SU-DHL-6 (cell line): ENCODE results near the gene CDC42BPA.

Experiments
- H2AFZ ChIP-seq: fragments of 200-600 bp; sonication (generic); 2 replicates; pipeline ENCODE4 v1.6.1; 2014; ENCODE audit warnings: low read depth, mild to moderate bottlenecking, moderate library complexity, mixed read lengths, antibody characterized with exemption, low read length; ENCODE audit not compliant: severe bottlenecking
- H3F3A ChIP-seq: fragments of 200-600 bp; shearing (Covaris generic); 2 replicates; pipeline ENCODE4 v1.6.0; 2016; ENCODE audit warnings: antibody characterized with exemption, mild to moderate bottlenecking; ENCODE audit not compliant: insufficient read depth
- H3K27ac ChIP-seq: fragments of 200-600 bp; sonication (generic); 2 replicates; pipeline ENCODE4 v1.5.1; 2016; ENCODE audit warnings: low read depth, mild to moderate bottlenecking, low read length, moderate library complexity, mixed read lengths
- H3K27me3 ChIP-seq: fragments of 200-600 bp; sonication (generic), shearing (Covaris generic); 2 replicates; pipeline ENCODE4 v1.6.0; 2014; ENCODE audit warnings: mild to moderate bottlenecking, low read length
- H3K36me3 ChIP-seq: fragments of 200-600 bp; sonication (generic); 2 replicates; pipeline ENCODE4 v1.6.1; 2014; ENCODE audit warnings: mild to moderate bottlenecking, low read length, mixed read lengths
- H3K4me2 ChIP-seq: fragments of 300-600, 200-600 bp; shearing (Covaris generic), sonication (generic); 2 replicates; pipeline ENCODE4 v1.6.0; 2014; ENCODE audit warnings: low read length, low read depth, mild to moderate bottlenecking; ENCODE audit not compliant: poor library complexity, severe bottlenecking
- H3K4me3 ChIP-seq: fragments of 200-600 bp; sonication (generic); 2 replicates; pipeline ENCODE4 v1.5.1; 2014; ENCODE audit warnings: antibody characterized with exemption, low read length, mild to moderate bottlenecking, mixed read lengths; ENCODE audit not compliant: insufficient read depth, poor library complexity, severe bottlenecking
- H3K79me2 ChIP-seq: fragments of 200-600 bp; sonication (generic); 2 replicates; pipeline ENCODE4 v1.6.1; 2014; ENCODE audit warnings: mild to moderate bottlenecking, low read length, moderate library complexity; ENCODE audit not compliant: insufficient read depth
- H3K9ac ChIP-seq: fragments of 200-600 bp; sonication (generic); 2 replicates; pipeline ENCODE4 v1.7.0; 2014; ENCODE audit warnings: mild to moderate bottlenecking, low read length
- H3K9me2 ChIP-seq: fragments of 200-600 bp; sonication (generic); replicated peaks from 2 replicates; pipeline ENCODE4 v1.6.1; 2014; ENCODE audit warnings: low read length; ENCODE audit not compliant: insufficient read depth
- H3K9me3 ChIP-seq: fragments of 200-600 bp; sonication (generic); 2 replicates; pipeline ENCODE4 v1.6.1; 2014; ENCODE audit warnings: low read length, mixed read lengths; ENCODE audit not compliant: insufficient read depth
- H4K20me1 ChIP-seq: fragments of 200-600 bp; sonication (generic); 2 replicates; pipeline ENCODE4 v1.6.1; 2014; ENCODE audit warnings: low read depth, mild to moderate bottlenecking, antibody characterized with exemption, low read length, moderate library complexity, mixed read lengths
- EZH2phosphoT487 ChIP-seq: fragments of 200-600 bp; sonication (generic), shearing (Covaris generic); conservative IDR thresholded peaks from 2 replicates; pipeline ENCODE4 v1.6.1; 2018; ENCODE audit warnings: mild to moderate bottlenecking, antibody characterized with exemption, low read length, moderate library complexity, mixed read lengths
- TF ChIP-seq, protein P1 (sequence below): fragments of 200-600 bp; sonication (generic); IDR thresholded peaks from one replicate; pipeline ENCODE4 v1.5.1; 2017; ENCODE audit warnings: antibody characterized with exemption, mild to moderate bottlenecking, low read length, moderate library complexity; ENCODE audit not compliant: insufficient read depth, poor library complexity, severe bottlenecking

CDC42BPA gene

GRCh38 chr1:227323171-227323966 is 5.1 kb upstream of the CDC42BPA start:
- Histone ChIP-seq H3K79me2 (no peaks in the 10 kb centered on the region), H4K20me1 (no peaks in the 10 kb centered on the region), H3K9me2 (no peaks in the 10 kb centered on the region), H3F3A (no peaks in the 10 kb centered on the region), H3K27ac (no peak overlapping the region), H3K36me3 (no peaks in the 10 kb centered on the region), H3K9ac (no peak overlapping the region), H3K4me3 (no peak overlapping the region), H2AFZ (no peak overlapping the region), H3K4me2 (no peak overlapping the region), H3K27me3 (no peaks in the 10 kb centered on the region), H3K9me3 (no peaks in the 10 kb centered on the region)
- TF ChIP-seq EZH2phosphoT487: no peak
- TF ChIP-seq, protein P1, sequence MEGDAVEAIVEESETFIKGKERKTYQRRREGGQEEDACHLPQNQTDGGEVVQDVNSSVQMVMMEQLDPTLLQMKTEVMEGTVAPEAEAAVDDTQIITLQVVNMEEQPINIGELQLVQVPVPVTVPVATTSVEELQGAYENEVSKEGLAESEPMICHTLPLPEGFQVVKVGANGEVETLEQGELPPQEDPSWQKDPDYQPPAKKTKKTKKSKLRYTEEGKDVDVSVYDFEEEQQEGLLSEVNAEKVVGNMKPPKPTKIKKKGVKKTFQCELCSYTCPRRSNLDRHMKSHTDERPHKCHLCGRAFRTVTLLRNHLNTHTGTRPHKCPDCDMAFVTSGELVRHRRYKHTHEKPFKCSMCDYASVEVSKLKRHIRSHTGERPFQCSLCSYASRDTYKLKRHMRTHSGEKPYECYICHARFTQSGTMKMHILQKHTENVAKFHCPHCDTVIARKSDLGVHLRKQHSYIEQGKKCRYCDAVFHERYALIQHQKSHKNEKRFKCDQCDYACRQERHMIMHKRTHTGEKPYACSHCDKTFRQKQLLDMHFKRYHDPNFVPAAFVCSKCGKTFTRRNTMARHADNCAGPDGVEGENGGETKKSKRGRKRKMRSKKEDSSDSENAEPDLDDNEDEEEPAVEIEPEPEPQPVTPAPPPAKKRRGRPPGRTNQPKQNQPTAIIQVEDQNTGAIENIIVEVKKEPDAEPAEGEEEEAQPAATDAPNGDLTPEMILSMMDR: no peak

GRCh38 chr1:227322376-227322775 is 4.1 kb upstream of the CDC42BPA start:
- Histone ChIP-seq H3F3A (no peaks in the 10 kb centered on the region), H3K9me3 (no peaks in the 10 kb centered on the region), H3K79me2 (no peaks in the 10 kb centered on the region), H3K9me2 (no peaks in the 10 kb centered on the region), H3K36me3 (no peaks in the 10 kb centered on the region), H3K4me2 (no peak overlapping the region), H3K27me3 (no peaks in the 10 kb centered on the region), H3K27ac (no peak overlapping the region), H4K20me1 (no peaks in the 10 kb centered on the region), H2AFZ (no peak overlapping the region), H3K4me3 (no peak overlapping the region), H3K9ac (no peak overlapping the region)
- no peak for TF ChIP-seq EZH2phosphoT487
- TF ChIP-seq, protein P1: no peak

- no peaks in the 10 kb centered on the region for H3K79me2 ChIP-seq
Measured at GRCh38 chr1:227321035-227321434, 2.7 kb upstream of the CDC42BPA start.

More at GRCh38 chr1:227321035-227321434, 2.7 kb upstream of the CDC42BPA start:
- Histone ChIP-seq H3K4me3 (no peak overlapping the region), H4K20me1 (no peaks in the 10 kb centered on the region), H2AFZ (no peak overlapping the region), H3K4me2 (no peak overlapping the region), H3K9me3 (no peaks in the 10 kb centered on the region), H3K27me3 (no peaks in the 10 kb centered on the region), H3F3A (no peaks in the 10 kb centered on the region), H3K9me2 (no peaks in the 10 kb centered on the region), H3K9ac (no peak overlapping the region), H3K27ac (no peak overlapping the region), H3K36me3 (no peaks in the 10 kb centered on the region)
- TF ChIP-seq, protein P1: no peak
- no peak for TF ChIP-seq EZH2phosphoT487
